Loucy (cell line): ENCODE measurements around the gene CNOT6.
"Not testable (repeated sequence)": the region's sequence is repeated elsewhere in the genome, so short reads cannot be mapped to it uniquely, and the experiment has no call there.

ENCODE experiments used
- H2AFZ ChIP-seq: fragments of 200-600 bp; sonication (generic); 2 replicates; pipeline ENCODE4 v1.6.0; 2016; ENCODE audit warnings: antibody characterized with exemption, mild to moderate bottlenecking, low read length, moderate library complexity
- H3F3A ChIP-seq: fragments of 200-600 bp; 2 replicates; pipeline ENCODE4 v1.6.0; 2016; ENCODE audit warnings: antibody characterized with exemption, low read depth, mild to moderate bottlenecking
- H3K27me3 ChIP-seq: fragments of 200-600 bp; sonication (generic); 2 replicates; pipeline ENCODE4 v1.6.1; 2014; ENCODE audit warnings: low read length, mild to moderate bottlenecking; ENCODE audit not compliant: insufficient read depth, poor library complexity, severe bottlenecking
- H3K36me3 ChIP-seq: fragments of 200-600 bp; sonication (generic); 2 replicates; pipeline ENCODE4 v1.6.1; 2016; ENCODE audit warnings: low read length; ENCODE audit not compliant: insufficient read depth
- H3K4me1 ChIP-seq: fragments of 200-600 bp; sonication (generic); 2 replicates; pipeline ENCODE4 v1.5.1; 2014; ENCODE audit warnings: low read length, mild to moderate bottlenecking; ENCODE audit not compliant: insufficient read depth, poor library complexity, severe bottlenecking
- H3K4me2 ChIP-seq: fragments of 200-600 bp; sonication (generic); 2 replicates; pipeline ENCODE4 v1.6.0; 2014; ENCODE audit warnings: antibody characterized with exemption, low read length, low read depth, mild to moderate bottlenecking; ENCODE audit not compliant: poor library complexity, severe bottlenecking
- H3K4me3 ChIP-seq: fragments of 200-600 bp; sonication (generic); 2 replicates; pipeline ENCODE4 v1.5.1; 2014; ENCODE audit warnings: low read length, mild to moderate bottlenecking, mixed read lengths; ENCODE audit not compliant: poor library complexity, severe bottlenecking
- H3K79me2 ChIP-seq: fragments of 200-600 bp; sonication (generic); 2 replicates; pipeline ENCODE4 v1.6.1; 2014; ENCODE audit warnings: low read length; ENCODE audit not compliant: insufficient read depth
- H3K9ac ChIP-seq: fragments of 200-600 bp; sonication (generic); 2 replicates; pipeline ENCODE4 v1.6.0; 2014; ENCODE audit warnings: mild to moderate bottlenecking, low read depth, low read length, moderate library complexity; ENCODE audit not compliant: poor library complexity, severe bottlenecking
- H3K9me2 ChIP-seq: fragments of 200-600 bp; sonication (generic); replicated peaks from 2 replicates; pipeline ENCODE4 v1.6.1; 2016; ENCODE audit warnings: low read depth, low read length, mixed read lengths
- H3K9me3 ChIP-seq: fragments of 200-600 bp; sonication (generic); 2 replicates; pipeline ENCODE4 v1.6.1; 2014; ENCODE audit warnings: mild to moderate bottlenecking, antibody characterized with exemption, low read length, low read depth; ENCODE audit not compliant: insufficient read depth
- H4K20me1 ChIP-seq: fragments of 200-600 bp; sonication (generic); 2 replicates; pipeline ENCODE4 v1.6.0; 2014; ENCODE audit warnings: antibody characterized with exemption, low read length, mild to moderate bottlenecking; ENCODE audit not compliant: insufficient read depth, poor library complexity, severe bottlenecking
- CTCF ChIP-seq: fragments of 200-600 bp; sonication (generic); conservative IDR thresholded peaks from 2 replicates; pipeline ENCODE4 v1.5.1; 2014; ENCODE audit warnings: mild to moderate bottlenecking, antibody characterized with exemption, low read length
- EZH2phosphoT487 ChIP-seq: fragments of 200-600 bp; IDR thresholded peaks from 2 replicates; pipeline ENCODE4 v1.6.1; 2018; ENCODE audit warnings: antibody characterized with exemption, mild to moderate bottlenecking, moderate library complexity, borderline replicate concordance

The CNOT6 gene

GRCh38 chr5:180456792-180457191 is 37.4 kb upstream of the CNOT6 start:
- no peak overlapping the region for H3K4me2 ChIP-seq
- no peak overlapping the region for H2AFZ ChIP-seq

GRCh38 chr5:180458852-180459673 is 35.1 kb upstream of the CNOT6 start:
- not testable (repeated sequence) for H3K9ac ChIP-seq, H3K9me2 ChIP-seq, H4K20me1 ChIP-seq, H3K9me3 ChIP-seq, H3F3A ChIP-seq, H3K4me1 ChIP-seq, H3K36me3 ChIP-seq, H2AFZ ChIP-seq, H3K4me2 ChIP-seq, H3K27me3 ChIP-seq, H3K4me3 ChIP-seq, H3K79me2 ChIP-seq

More at GRCh38 chr5:180456792-180457191, 37.4 kb upstream of the CNOT6 start:
- no peaks in the 10 kb centered on the region for H3K9me2 ChIP-seq
- H3K4me1 ChIP-seq, result no peaks in the 10 kb centered on the region
- H3K9ac ChIP-seq, result no peak overlapping the region
- H3K79me2 ChIP-seq, result no peaks in the 10 kb centered on the region
- no peaks in the 10 kb centered on the region for H3F3A ChIP-seq
- H3K27me3 ChIP-seq, result no peaks in the 10 kb centered on the region
- H3K36me3 ChIP-seq, result no peaks in the 10 kb centered on the region
- no peak overlapping the region for H3K4me3 ChIP-seq
- TF ChIP-seq EZH2phosphoT487 (no peak), CTCF (no peak)
- no peaks in the 10 kb centered on the region for H4K20me1 ChIP-seq
- H3K9me3 ChIP-seq, result no peaks in the 10 kb centered on the region

GRCh38 chr5:180459674-180460142 is 34.5 kb upstream of the CNOT6 start:
- not testable (repeated sequence) for H3K27me3 ChIP-seq, H3K9me2 ChIP-seq, H4K20me1 ChIP-seq, H3K79me2 ChIP-seq, H3F3A ChIP-seq, H3K9me3 ChIP-seq, H3K4me3 ChIP-seq, H3K36me3 ChIP-seq, H3K4me2 ChIP-seq, H3K4me1 ChIP-seq, H2AFZ ChIP-seq, H3K9ac ChIP-seq

GRCh38 chr5:180460834-180461233 is 33.3 kb upstream of the CNOT6 start:
- H2AFZ ChIP-seq, result no peak overlapping the region
- no peaks in the 10 kb centered on the region for H3K27me3 ChIP-seq
- H3K4me1 ChIP-seq, result no peaks in the 10 kb centered on the region
- TF ChIP-seq EZH2phosphoT487 (no peak), CTCF (no peak)
- H3K9me3 ChIP-seq, result no peaks in the 10 kb centered on the region
- H3F3A ChIP-seq, result no peaks in the 10 kb centered on the region
- H3K9me2 ChIP-seq, result no peaks in the 10 kb centered on the region
- no peak overlapping the region for H3K4me3 ChIP-seq
- no peaks in the 10 kb centered on the region for H3K79me2 ChIP-seq
- no peak overlapping the region for H3K4me2 ChIP-seq
- H3K9ac ChIP-seq, result no peak overlapping the region
- no peaks in the 10 kb centered on the region for H4K20me1 ChIP-seq
- H3K36me3 ChIP-seq, result no peaks in the 10 kb centered on the region
